SK-N-SH treated with all-trans-retinoic acid at 6 μM for 48 hours (cell line): ENCODE results near the gene MORF4L1.

Experiments
- ATAC-seq: fragments of 200-7000 bp; cut with Tn5 transposase; 3 replicates; pipeline ENCODE4 v1.9.1; 2020; ENCODE audit warnings: mild to moderate bottlenecking, moderate library complexity
- ARNTL ChIP-seq: fragments of 450-650 bp; formaldehyde crosslinking; IDR thresholded peaks from 2 replicates; pipeline ENCODE4 v1.5.0; 2020; ENCODE audit warnings: low read depth, mild to moderate bottlenecking, moderate library complexity, borderline replicate concordance
- BACH2 ChIP-seq: fragments of 250-450 bp; sonication (Bioruptor Pico); IDR thresholded peaks from 2 replicates; pipeline ENCODE4 v1.9.0; 2021; ENCODE audit warnings: mild to moderate bottlenecking, borderline replicate concordance
- CREB5 ChIP-seq: fragments of 250-450 bp; sonication (Bioruptor Pico); IDR thresholded peaks from 2 replicates; pipeline ENCODE4 v1.5.1; 2020; ENCODE audit warnings: low read depth, mild to moderate bottlenecking, moderate library complexity
- CSDC2 ChIP-seq: fragments of 250-450 bp; sonication (Bioruptor Pico); IDR thresholded peaks from 2 replicates; pipeline ENCODE4 v1.5.0; 2020; ENCODE audit warnings: mild to moderate bottlenecking, moderate library complexity
- ESRRG ChIP-seq: fragments of 250-450 bp; sonication (Bioruptor Pico); IDR thresholded peaks from 2 replicates; pipeline ENCODE4 v1.6.1; 2021; ENCODE audit warnings: mild to moderate bottlenecking
- GLIS3 ChIP-seq: fragments of 250-450 bp; sonication (Bioruptor Pico); IDR thresholded peaks from 2 replicates; pipeline ENCODE4 v1.5.0; 2020; ENCODE audit warnings: mild to moderate bottlenecking, moderate library complexity
- OSR1 ChIP-seq: fragments of 250-450 bp; sonication (Bioruptor Pico); IDR thresholded peaks from 2 replicates; pipeline ENCODE4 v1.8.0; 2022; ENCODE audit warnings: moderate library complexity, mild to moderate bottlenecking, inconsistent platforms
- PPARA ChIP-seq: fragments of 250-450 bp; sonication (Bioruptor Pico); IDR thresholded peaks from 2 replicates; pipeline ENCODE4 v1.5.0; 2020; ENCODE audit warnings: mild to moderate bottlenecking, borderline replicate concordance
- RARB ChIP-seq: fragments of 250-450 bp; sonication (Bioruptor Pico); IDR thresholded peaks from 2 replicates; pipeline ENCODE4 v1.8.0; 2021; ENCODE audit warnings: mild to moderate bottlenecking, moderate library complexity
- SNAI2 ChIP-seq: fragments of 250-450 bp; sonication (Bioruptor Pico); IDR thresholded peaks from 2 replicates; pipeline ENCODE4 v1.5.0; 2020; ENCODE audit warnings: mild to moderate bottlenecking, moderate library complexity
- TCF4 ChIP-seq: fragments of 250-450 bp; sonication (Bioruptor Pico); IDR thresholded peaks from 2 replicates; pipeline ENCODE4 v1.8.0; 2021; ENCODE audit warnings: mild to moderate bottlenecking, moderate library complexity, borderline replicate concordance
- TOX ChIP-seq: fragments of 250-450 bp; sonication (Bioruptor Pico); IDR thresholded peaks from 2 replicates; pipeline ENCODE4 v1.8.0; 2021; ENCODE audit warnings: mild to moderate bottlenecking, moderate library complexity, borderline replicate concordance
- TSHZ2 ChIP-seq: fragments of 250-450 bp; sonication (Bioruptor Pico); IDR thresholded peaks from 2 replicates; pipeline ENCODE4 v1.5.0; 2020; ENCODE audit warnings: mild to moderate bottlenecking, moderate library complexity
- ZC3H10 ChIP-seq: fragments of 250-450 bp; sonication (Bioruptor Pico); IDR thresholded peaks from 2 replicates; pipeline ENCODE4 v1.5.1; 2021; ENCODE audit warnings: mild to moderate bottlenecking, moderate library complexity
- ZFP3 ChIP-seq: fragments of 250-450 bp; sonication (Bioruptor Pico); IDR thresholded peaks from 2 replicates; pipeline ENCODE4 v1.5.0; 2020; ENCODE audit warnings: mild to moderate bottlenecking, moderate library complexity
- ZFP30 ChIP-seq: fragments of 450-650 bp; formaldehyde crosslinking; IDR thresholded peaks from 2 replicates; pipeline ENCODE4 v1.5.0; 2022; ENCODE audit warnings: mild to moderate bottlenecking, moderate library complexity
- ZNF565 ChIP-seq: fragments of 450-650 bp; formaldehyde crosslinking; conservative IDR thresholded peaks from 2 replicates; pipeline ENCODE4 v1.5.0; 2020; ENCODE audit warnings: low read depth, mild to moderate bottlenecking, moderate library complexity
- ZNF8 ChIP-seq: fragments of 450-650 bp; formaldehyde crosslinking; IDR thresholded peaks from 2 replicates; pipeline ENCODE4 v1.5.0; 2020; ENCODE audit warnings: mild to moderate bottlenecking, moderate library complexity
- TF ChIP-seq, protein P1 (sequence below): fragments of 250-450 bp; sonication (Bioruptor Pico); IDR thresholded peaks from 2 replicates; pipeline ENCODE4 v1.5.1; 2021; ENCODE audit warnings: mild to moderate bottlenecking, moderate library complexity
- TF ChIP-seq, protein P2 (sequence below): fragments of 250-450 bp; sonication (Bioruptor Pico); IDR thresholded peaks from 2 replicates; pipeline ENCODE4 v1.8.0; 2021; ENCODE audit warnings: low read depth, mild to moderate bottlenecking, moderate library complexity, borderline replicate concordance
- TF ChIP-seq, protein P3 (sequence below): fragments of 250-450 bp; sonication (Bioruptor Pico); IDR thresholded peaks from 2 replicates; pipeline ENCODE4 v1.8.0; 2020; ENCODE audit warnings: mild to moderate bottlenecking, moderate library complexity, borderline replicate concordance

The MORF4L1 gene

DNA sequence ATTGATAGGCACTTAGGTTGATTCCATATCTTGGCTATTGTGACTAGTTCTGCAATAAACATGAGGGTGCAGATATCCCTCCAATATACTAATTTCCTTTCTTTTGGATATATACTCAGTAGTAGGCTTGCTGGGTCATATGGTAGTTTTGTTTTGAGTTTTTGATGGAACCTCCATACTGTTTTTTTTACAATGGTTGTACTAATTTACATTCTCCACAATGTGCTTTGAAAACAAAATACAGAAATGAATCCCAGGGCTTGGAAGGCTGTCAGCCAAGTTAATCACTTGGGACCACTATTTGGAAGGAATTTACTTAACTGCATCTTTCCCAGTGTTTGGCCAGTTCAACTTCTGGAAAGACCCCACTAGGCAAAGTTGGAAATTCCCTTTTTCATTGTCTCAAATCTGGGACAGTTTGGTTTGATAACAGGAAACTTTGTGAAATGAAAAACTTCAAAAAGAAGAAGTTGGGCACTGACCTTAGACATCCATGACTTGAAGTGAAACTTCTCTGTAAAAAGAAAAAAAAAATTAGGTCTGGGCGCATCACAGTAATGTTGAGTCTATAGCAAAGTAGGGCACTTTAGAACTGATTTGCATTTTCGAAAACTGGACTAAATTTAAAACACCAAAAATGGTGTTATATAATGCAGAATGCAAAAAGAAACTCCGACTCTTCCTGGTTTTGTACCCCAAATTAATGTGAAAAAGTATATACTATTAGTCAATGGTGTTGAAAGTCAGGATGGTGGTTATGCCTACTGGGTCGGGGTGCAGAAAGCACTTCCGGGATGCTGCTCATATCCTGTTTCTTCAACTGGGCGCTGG, 66.2 kb downstream of the MORF4L1 start:
- TF ChIP-seq ESRRG (CRISPR knock-in tag) (no peak), CREB5 (no peak), BACH2 (no peak), TSHZ2 (CRISPR knock-in tag) (no peak), CSDC2 (no peak), PPARA (CRISPR knock-in tag) (no peak), SNAI2 (CRISPR knock-in tag) (no peak), ZFP3 (CRISPR knock-in tag) (no peak), ZFP30 (CRISPR knock-in tag) (no peak), ARNTL (CRISPR knock-in tag) (no peak), ZNF565 (CRISPR knock-in tag) (no peak), TOX (CRISPR knock-in tag) (no peak)
- TF ChIP-seq, protein P1, sequence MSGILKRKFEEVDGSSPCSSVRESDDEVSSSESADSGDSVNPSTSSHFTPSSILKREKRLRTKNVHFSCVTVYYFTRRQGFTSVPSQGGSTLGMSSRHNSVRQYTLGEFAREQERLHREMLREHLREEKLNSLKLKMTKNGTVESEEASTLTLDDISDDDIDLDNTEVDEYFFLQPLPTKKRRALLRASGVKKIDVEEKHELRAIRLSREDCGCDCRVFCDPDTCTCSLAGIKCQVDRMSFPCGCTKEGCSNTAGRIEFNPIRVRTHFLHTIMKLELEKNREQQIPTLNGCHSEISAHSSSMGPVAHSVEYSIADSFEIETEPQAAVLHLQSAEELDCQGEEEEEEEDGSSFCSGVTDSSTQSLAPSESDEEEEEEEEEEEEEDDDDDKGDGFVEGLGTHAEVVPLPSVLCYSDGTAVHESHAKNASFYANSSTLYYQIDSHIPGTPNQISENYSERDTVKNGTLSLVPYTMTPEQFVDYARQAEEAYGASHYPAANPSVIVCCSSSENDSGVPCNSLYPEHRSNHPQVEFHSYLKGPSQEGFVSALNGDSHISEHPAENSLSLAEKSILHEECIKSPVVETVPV (CRISPR knock-in tag): no peak
- TF ChIP-seq, protein P2, sequence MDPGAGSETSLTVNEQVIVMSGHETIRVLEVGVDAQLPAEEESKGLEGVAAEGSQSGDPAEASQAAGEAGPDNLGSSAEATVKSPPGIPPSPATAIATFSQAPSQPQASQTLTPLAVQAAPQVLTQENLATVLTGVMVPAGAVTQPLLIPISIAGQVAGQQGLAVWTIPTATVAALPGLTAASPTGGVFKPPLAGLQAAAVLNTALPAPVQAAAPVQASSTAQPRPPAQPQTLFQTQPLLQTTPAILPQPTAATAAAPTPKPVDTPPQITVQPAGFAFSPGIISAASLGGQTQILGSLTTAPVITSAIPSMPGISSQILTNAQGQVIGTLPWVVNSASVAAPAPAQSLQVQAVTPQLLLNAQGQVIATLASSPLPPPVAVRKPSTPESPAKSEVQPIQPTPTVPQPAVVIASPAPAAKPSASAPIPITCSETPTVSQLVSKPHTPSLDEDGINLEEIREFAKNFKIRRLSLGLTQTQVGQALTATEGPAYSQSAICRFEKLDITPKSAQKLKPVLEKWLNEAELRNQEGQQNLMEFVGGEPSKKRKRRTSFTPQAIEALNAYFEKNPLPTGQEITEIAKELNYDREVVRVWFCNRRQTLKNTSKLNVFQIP (CRISPR knock-in tag): no peak
- TF ChIP-seq, protein P3, sequence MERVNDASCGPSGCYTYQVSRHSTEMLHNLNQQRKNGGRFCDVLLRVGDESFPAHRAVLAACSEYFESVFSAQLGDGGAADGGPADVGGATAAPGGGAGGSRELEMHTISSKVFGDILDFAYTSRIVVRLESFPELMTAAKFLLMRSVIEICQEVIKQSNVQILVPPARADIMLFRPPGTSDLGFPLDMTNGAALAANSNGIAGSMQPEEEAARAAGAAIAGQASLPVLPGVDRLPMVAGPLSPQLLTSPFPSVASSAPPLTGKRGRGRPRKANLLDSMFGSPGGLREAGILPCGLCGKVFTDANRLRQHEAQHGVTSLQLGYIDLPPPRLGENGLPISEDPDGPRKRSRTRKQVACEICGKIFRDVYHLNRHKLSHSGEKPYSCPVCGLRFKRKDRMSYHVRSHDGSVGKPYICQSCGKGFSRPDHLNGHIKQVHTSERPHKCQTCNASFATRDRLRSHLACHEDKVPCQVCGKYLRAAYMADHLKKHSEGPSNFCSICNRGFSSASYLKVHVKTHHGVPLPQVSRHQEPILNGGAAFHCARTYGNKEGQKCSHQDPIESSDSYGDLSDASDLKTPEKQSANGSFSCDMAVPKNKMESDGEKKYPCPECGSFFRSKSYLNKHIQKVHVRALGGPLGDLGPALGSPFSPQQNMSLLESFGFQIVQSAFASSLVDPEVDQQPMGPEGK (CRISPR knock-in tag): no peak
- ATAC-seq: no peak

GRCh38 chr15:78942741-78943140, 70.1 kb downstream of the MORF4L1 start:
- no peak for ATAC-seq
- TF ChIP-seq ZFP3 (CRISPR knock-in tag): no peak
- TF ChIP-seq ARNTL (CRISPR knock-in tag): no peak
- TF ChIP-seq GLIS3: no peak
- TF ChIP-seq BACH2: no peak
- no peak for TF ChIP-seq OSR1
- no peak for TF ChIP-seq TCF4 (CRISPR knock-in tag)
- TF ChIP-seq, protein P1 (CRISPR knock-in tag): no peak
- TF ChIP-seq TOX (CRISPR knock-in tag): no peak
- TF ChIP-seq ZNF565 (CRISPR knock-in tag): no peak
- TF ChIP-seq PPARA (CRISPR knock-in tag): no peak
- TF ChIP-seq, protein P3 (CRISPR knock-in tag): no peak
- TF ChIP-seq, protein P2 (CRISPR knock-in tag): no peak
- TF ChIP-seq RARB (CRISPR knock-in tag): no peak
- TF ChIP-seq ZC3H10: no peak
- no peak for TF ChIP-seq ESRRG (CRISPR knock-in tag)
- no peak for TF ChIP-seq ZNF8 (CRISPR knock-in tag)
